GM12864 (cell line): ENCODE data around the gene PFDN1.

ENCODE experiments used
- DNase-seq: peaks from one replicate; pipeline ENCODE4 v3.0.0-alpha.2; 2011; ENCODE audit warnings: low read depth
- H3K4me3 ChIP-seq: 2 replicates; pipeline ENCODE4 v1.5.1; 2011; ENCODE audit warnings: mild to moderate bottlenecking, low read depth, low read length, control low read depth
- CTCF ChIP-seq: IDR thresholded peaks from 2 replicates; pipeline ENCODE4 v1.5.1; 2011; ENCODE audit warnings: low read depth, mild to moderate bottlenecking, moderate library complexity, low read length, control low read depth, inconsistent platforms; ENCODE audit errors: missing control alignments

Gene PFDN1

GRCh38 chr5:140242890-140243585 lies 59.9 kb downstream of the PFDN1 start:
- TF ChIP-seq CTCF: no peak
- H3K4me3 ChIP-seq: no peak overlapping the region
- no peak for DNase-seq

- H3K4me3 ChIP-seq: no peak overlapping the region
- no peak for DNase-seq
- TF ChIP-seq CTCF: no peak
These were observed 60.8 kb downstream of the PFDN1 start for GRCh38 chr5:140242099-140242498.

- H3K4me3 ChIP-seq: no peak overlapping the region
- no peak for DNase-seq
- no peak for TF ChIP-seq CTCF
These were observed 61.8 kb downstream of the PFDN1 start for GRCh38 chr5:140240987-140241706.

GRCh38 chr5:140239939-140240700 lies 62.8 kb downstream of the PFDN1 start:
- DNase-seq: no peak
- TF ChIP-seq CTCF: peak; percentile 82
- H3K4me3 ChIP-seq: no peak overlapping the region

- TF ChIP-seq CTCF: no peak
- no peak for DNase-seq
- no peak overlapping the region for H3K4me3 ChIP-seq
These were observed 63.4 kb downstream of the PFDN1 start for GRCh38 chr5:140239461-140239860.

- no peak for DNase-seq
- no peak for TF ChIP-seq CTCF
- H3K4me3 ChIP-seq: no peak overlapping the region
These were observed 64.1 kb downstream of the PFDN1 start for GRCh38 chr5:140238756-140239155.
